HepG2 (cell line): Measurements from ENCODE around the gene RIPPLY1. TPM values are rescaled to one million over a fixed set of nuclear protein-coding genes. Genes with fewer than 3 reads are reported as not detected.

Source experiments
- AKAP8 ChIP-seq: sonication (generic); formaldehyde crosslinking; IDR thresholded peaks from 2 replicates; pipeline ENCODE4 v1.5.1; 2020; ENCODE audit warnings: mild to moderate bottlenecking, missing genetic modification reagents
- ARHGAP35 ChIP-seq: sonication (generic); formaldehyde crosslinking; IDR thresholded peaks from 2 replicates; pipeline ENCODE4 v1.9.0; 2022; ENCODE audit warnings: mild to moderate bottlenecking, inconsistent platforms, moderate library complexity, missing genetic modification reagents, borderline replicate concordance
- CREM ChIP-seq, 2 experiments: sonication (generic) in 1 of 2; formaldehyde crosslinking in 1 of 2; IDR thresholded peaks; 2 replicates each; pipeline versions ENCODE4 v1.4.0 to v1.6.1; 2016 to 2020; ENCODE audit warnings: antibody characterized with exemption in 1 of 2, mild to moderate bottlenecking in 1 of 2, missing genetic modification reagents in 1 of 2
- DPF2 ChIP-seq: sonication (generic); formaldehyde crosslinking; IDR thresholded peaks from 2 replicates; pipeline ENCODE4 v1.4.0; 2020; ENCODE audit warnings: mild to moderate bottlenecking, low read depth, missing genetic modification reagents, borderline replicate concordance
- GATAD2A ChIP-seq: IDR thresholded peaks from 2 replicates; pipeline ENCODE4 v1.6.1; 2016
- HBP1 ChIP-seq: IDR thresholded peaks from 2 replicates; pipeline ENCODE4 v1.6.1; 2016; ENCODE audit warnings: low read depth, control low read depth
- KLF6 ChIP-seq: IDR thresholded peaks from 2 replicates; pipeline ENCODE4 v1.8.0; 2016; ENCODE audit warnings: missing biosample characterization, missing genetic modification reagents
- MAFF ChIP-seq: IDR thresholded peaks from 2 replicates; pipeline ENCODE4 v1.6.1; 2011; ENCODE audit warnings: low read depth, low read length, improper control_type of control experiment
- NCOA2 ChIP-seq: sonication (generic); formaldehyde crosslinking; IDR thresholded peaks from 2 replicates; pipeline ENCODE4 v1.8.0; 2022; ENCODE audit warnings: inconsistent platforms
- PHF20 ChIP-seq: sonication (generic); formaldehyde crosslinking; IDR thresholded peaks from 2 replicates; pipeline ENCODE4 v1.5.0; 2020; ENCODE audit warnings: mild to moderate bottlenecking, missing genetic modification reagents
- RBFOX2 ChIP-seq: fragments of 200-400 bp; formaldehyde crosslinking; IDR thresholded peaks from 2 replicates; pipeline ENCODE4 v1.6.1; 2017; ENCODE audit warnings: low read depth, mild to moderate bottlenecking, low read length
- SOX6 ChIP-seq, 2 experiments: fragments of 450-650 bp in 1 of 2; sonication (generic) in 1 of 2; formaldehyde crosslinking in 1 of 2; IDR thresholded peaks; 2 replicates each; pipeline versions ENCODE4 v1.4.0 to v1.6.1; 2017 to 2020; ENCODE audit warnings: antibody characterized with exemption in 1 of 2, mild to moderate bottlenecking in 1 of 2, missing genetic modification reagents in 1 of 2
- SRSF9 ChIP-seq: fragments of 200-400 bp; formaldehyde crosslinking; IDR thresholded peaks from 2 replicates; pipeline ENCODE4 v1.6.1; 2018; ENCODE audit warnings: borderline replicate concordance, mild to moderate bottlenecking, low read depth, low read length; ENCODE audit not compliant: insufficient read depth, poor library complexity, severe bottlenecking
- TIGD3 ChIP-seq: sonication (generic); formaldehyde crosslinking; IDR thresholded peaks from 2 replicates; pipeline ENCODE4 v1.5.1; 2020; ENCODE audit warnings: mild to moderate bottlenecking, missing genetic modification reagents, borderline replicate concordance
- TP53 ChIP-seq: sonication (generic); formaldehyde crosslinking; conservative IDR thresholded peaks from 2 replicates; pipeline ENCODE4 v1.4.0; 2020; ENCODE audit warnings: missing genetic modification reagents
- ZNF121 ChIP-seq: sonication (generic); formaldehyde crosslinking; IDR thresholded peaks from 2 replicates; pipeline ENCODE4 v1.5.0; 2020; ENCODE audit warnings: mild to moderate bottlenecking, missing genetic modification reagents
- ZNF136 ChIP-seq: sonication (generic); formaldehyde crosslinking; IDR thresholded peaks from 2 replicates; pipeline ENCODE4 v1.8.1; 2022; ENCODE audit warnings: low read depth, mild to moderate bottlenecking, moderate library complexity, missing genetic modification reagents
- ZNF251 ChIP-seq: sonication (generic); formaldehyde crosslinking; IDR thresholded peaks from 2 replicates; pipeline ENCODE4 v1.9.0; 2021; ENCODE audit warnings: mild to moderate bottlenecking, missing genetic modification reagents
- ZNF761 ChIP-seq: sonication (generic); formaldehyde crosslinking; conservative IDR thresholded peaks from 2 replicates; pipeline ENCODE4 v1.4.0; 2020; ENCODE audit warnings: mild to moderate bottlenecking, missing genetic modification reagents
- polyA plus RNA-seq, 8 experiments: library from polyadenylated mRNA; depleted of rRNA in 3 of 8; stranded (reverse) in 7 of 8; unstranded in 1 of 8; fragments of >200 nt; fragmentation: Illumina TruSeq in 4 of 8; extraction: Trizol in 4 of 8; gene quantifications; 2 replicates each; pipeline versions ENCODE4 v1.2.1 to v1.2.3, GENCODE V29; 2011 to 2016; ENCODE audit warnings: low read depth in 4 of 8, missing spikeins in 1 of 8, mixed read lengths in 1 of 8; ENCODE audit not compliant: insufficient read depth in 1 of 8
- total RNA-seq, 5 experiments: library from RNA; depleted of rRNA; stranded (reverse); fragments of >200 nt; fragmentation: Illumina TruSeq; extraction: Trizol; gene quantifications; 2 replicates each; pipeline ENCODE4 v1.2.3, GENCODE V29; 2016; ENCODE audit warnings: low read depth in 1 of 5
- TF ChIP-seq, protein P1 (sequence below): sonication (generic); formaldehyde crosslinking; IDR thresholded peaks from 2 replicates; pipeline ENCODE4 v1.8.1; 2022; ENCODE audit warnings: low read depth, mild to moderate bottlenecking, missing genetic modification reagents
- TF ChIP-seq, protein P2 (sequence below): fragments of 450-650 bp; IDR thresholded peaks from 2 replicates; pipeline ENCODE4 v1.6.1; 2017; ENCODE audit warnings: mild to moderate bottlenecking

Gene RIPPLY1
- total and polyA plus RNA-seq, 2 of the 13 experiments (the other 11 are each of a cell fraction or from before 2014, with no cell fraction given), result 0.41 to 0.49 TPM

GRCh38 chrX:106931831-106932491 is 28.8 kb upstream of the RIPPLY1 start (continued):
- TF ChIP-seq, protein P1, sequence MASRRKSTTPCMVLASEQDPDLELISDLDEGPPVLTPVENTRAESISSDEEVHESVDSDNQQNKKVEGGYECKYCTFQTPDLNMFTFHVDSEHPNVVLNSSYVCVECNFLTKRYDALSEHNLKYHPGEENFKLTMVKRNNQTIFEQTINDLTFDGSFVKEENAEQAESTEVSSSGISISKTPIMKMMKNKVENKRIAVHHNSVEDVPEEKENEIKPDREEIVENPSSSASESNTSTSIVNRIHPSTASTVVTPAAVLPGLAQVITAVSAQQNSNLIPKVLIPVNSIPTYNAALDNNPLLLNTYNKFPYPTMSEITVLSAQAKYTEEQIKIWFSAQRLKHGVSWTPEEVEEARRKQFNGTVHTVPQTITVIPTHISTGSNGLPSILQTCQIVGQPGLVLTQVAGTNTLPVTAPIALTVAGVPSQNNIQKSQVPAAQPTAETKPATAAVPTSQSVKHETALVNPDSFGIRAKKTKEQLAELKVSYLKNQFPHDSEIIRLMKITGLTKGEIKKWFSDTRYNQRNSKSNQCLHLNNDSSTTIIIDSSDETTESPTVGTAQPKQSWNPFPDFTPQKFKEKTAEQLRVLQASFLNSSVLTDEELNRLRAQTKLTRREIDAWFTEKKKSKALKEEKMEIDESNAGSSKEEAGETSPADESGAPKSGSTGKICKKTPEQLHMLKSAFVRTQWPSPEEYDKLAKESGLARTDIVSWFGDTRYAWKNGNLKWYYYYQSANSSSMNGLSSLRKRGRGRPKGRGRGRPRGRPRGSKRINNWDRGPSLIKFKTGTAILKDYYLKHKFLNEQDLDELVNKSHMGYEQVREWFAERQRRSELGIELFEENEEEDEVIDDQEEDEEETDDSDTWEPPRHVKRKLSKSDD (CRISPR knock-in tag), result no peak
- TF ChIP-seq TIGD3 (CRISPR knock-in tag) (no peak), ZNF121 (no peak), SRSF9 (no peak), KLF6 (CRISPR knock-in tag) (no peak), ARHGAP35 (no peak), TP53 (CRISPR knock-in tag) (no peak), PHF20 (CRISPR knock-in tag) (0 out of 2 replicates have a peak, but pooled peaks have one; percentile 24), AKAP8 (CRISPR knock-in tag) (no peak), ZNF136 (peak; percentile 82; the same call in 1 of the 2 replicates), DPF2 (CRISPR knock-in tag) (no peak), NCOA2 (CRISPR knock-in tag) (peak; percentile 27; the same call in 1 of the 2 replicates), ZNF251 (CRISPR knock-in tag) (no peak), GATAD2A (CRISPR knock-in tag) (peak; percentile 10; the same call in 1 of the 2 replicates), SOX6 (IDR thresholded peaks at IDR 0.05) (no peak), SOX6 (CRISPR knock-in tag; IDR thresholded peaks at IDR 0.05) (peak; percentile 11; the same call in 1 of the 2 replicates), RBFOX2 (0 out of 2 replicates have a peak, but pooled peaks have one; percentile 27), CREM (IDR thresholded peaks at IDR 0.05) (peak; percentile 27; the same call in 1 of the 2 replicates), CREM (CRISPR knock-in tag; IDR thresholded peaks at IDR 0.05) (no peak), HBP1 (CRISPR knock-in tag) (no peak), ZNF761 (CRISPR knock-in tag) (no peak), MAFF (no peak)
- TF ChIP-seq, protein P2, sequence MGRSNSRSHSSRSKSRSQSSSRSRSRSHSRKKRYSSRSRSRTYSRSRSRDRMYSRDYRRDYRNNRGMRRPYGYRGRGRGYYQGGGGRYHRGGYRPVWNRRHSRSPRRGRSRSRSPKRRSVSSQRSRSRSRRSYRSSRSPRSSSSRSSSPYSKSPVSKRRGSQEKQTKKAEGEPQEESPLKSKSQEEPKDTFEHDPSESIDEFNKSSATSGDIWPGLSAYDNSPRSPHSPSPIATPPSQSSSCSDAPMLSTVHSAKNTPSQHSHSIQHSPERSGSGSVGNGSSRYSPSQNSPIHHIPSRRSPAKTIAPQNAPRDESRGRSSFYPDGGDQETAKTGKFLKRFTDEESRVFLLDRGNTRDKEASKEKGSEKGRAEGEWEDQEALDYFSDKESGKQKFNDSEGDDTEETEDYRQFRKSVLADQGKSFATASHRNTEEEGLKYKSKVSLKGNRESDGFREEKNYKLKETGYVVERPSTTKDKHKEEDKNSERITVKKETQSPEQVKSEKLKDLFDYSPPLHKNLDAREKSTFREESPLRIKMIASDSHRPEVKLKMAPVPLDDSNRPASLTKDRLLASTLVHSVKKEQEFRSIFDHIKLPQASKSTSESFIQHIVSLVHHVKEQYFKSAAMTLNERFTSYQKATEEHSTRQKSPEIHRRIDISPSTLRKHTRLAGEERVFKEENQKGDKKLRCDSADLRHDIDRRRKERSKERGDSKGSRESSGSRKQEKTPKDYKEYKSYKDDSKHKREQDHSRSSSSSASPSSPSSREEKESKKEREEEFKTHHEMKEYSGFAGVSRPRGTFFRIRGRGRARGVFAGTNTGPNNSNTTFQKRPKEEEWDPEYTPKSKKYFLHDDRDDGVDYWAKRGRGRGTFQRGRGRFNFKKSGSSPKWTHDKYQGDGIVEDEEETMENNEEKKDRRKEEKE, result no peak
